Measurements from ENCODE around the gene HENMT1. TPM values are rescaled to one million over a fixed set of nuclear protein-coding genes. Genes with fewer than 3 reads are reported as not detected.

Gene HENMT1
- total RNA-seq, result 4.2 TPM in 2 replicates

DNA sequence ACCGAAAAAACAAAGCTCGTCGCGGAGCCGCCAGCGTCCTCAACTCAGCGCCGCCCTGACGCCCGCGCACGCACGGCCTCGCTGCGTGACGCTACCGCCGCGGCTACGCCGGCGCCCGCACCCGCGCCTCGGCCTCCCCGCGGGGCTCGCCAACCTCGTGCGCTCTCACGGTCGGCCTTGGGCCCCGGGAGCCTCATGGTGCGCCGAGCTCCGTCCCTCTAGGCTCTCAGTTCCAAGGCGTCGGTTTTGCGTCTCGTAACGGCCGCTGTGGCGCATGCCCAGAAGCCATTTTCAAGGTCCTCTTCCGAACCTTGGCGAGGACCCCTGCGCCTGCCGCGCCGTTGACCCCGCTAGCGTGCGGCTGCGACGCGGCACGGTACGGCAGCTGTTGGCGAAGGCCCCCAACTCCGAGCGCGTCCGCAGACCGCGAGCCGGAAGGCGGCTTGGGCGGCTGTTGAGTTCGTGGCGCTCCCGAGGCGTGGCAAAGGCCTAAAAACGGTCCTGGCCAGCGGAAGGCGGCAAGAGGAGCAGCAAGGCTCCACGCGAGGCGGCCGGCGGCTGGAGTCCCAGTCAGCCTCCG, at the start of gene HENMT1:
TSS of gene HENMT1 (minus strand) at position 64 of the 580 bp plus-strand sequence. CDS start 1,209 bp downstream, outside the sequence.

DNA sequence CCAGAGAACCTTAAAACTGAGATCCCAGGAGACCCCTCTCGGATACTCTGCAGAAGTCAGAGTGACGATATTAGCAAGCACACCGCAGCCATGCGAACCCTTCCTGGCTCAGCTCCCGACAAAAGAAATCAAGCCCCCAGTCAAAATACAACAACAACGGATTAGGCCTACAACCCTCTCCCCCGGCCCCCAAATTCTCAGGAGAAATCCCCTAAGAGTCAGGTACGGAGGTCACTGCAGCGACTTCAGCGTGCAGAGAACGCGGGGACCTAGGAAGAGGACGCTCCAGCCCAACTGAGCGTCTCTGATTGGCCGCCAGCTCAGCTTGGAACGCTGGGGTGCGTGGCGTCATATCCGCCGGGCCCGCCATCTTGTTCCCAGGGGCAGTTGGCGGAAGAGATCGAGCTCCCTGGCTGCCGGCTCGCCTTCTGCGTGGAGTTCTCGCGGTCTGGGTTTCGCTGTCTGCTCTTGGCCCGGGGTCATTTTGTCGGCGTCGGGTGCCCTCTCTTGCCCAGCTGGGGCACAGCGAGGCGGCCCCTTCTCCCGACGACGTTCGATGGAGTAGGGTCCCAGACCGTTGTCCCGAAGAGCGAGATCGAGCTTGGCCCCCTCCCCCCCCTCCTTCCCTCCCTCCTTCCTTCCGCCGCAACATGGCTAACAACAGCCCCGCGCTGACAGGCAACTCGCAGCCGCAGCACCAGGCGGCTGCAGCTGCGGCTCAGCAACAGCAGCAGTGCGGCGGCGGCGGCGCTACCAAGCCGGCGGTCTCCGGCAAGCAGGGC, 31.2 kb upstream of the HENMT1 start, which contains the start of gene PRPF38B:
TSS of gene PRPF38B (plus strand) at position 369 of the 782 bp plus-strand sequence. CDS start at position 651, 282 bp downstream.

Other genes starting within 250 kb of the HENMT1 start
- not detected in 2 replicates for gene NBPF6, start 210.8 kb downstream of the HENMT1 start, total RNA-seq
- 11.3 and 19.7 TPM in 2 replicates for gene EEIG2, start 101.0 kb downstream of the HENMT1 start, total RNA-seq
- 8.2 and 11.5 TPM in 2 replicates for gene PRPF38B, start 31.2 kb upstream of the HENMT1 start, total RNA-seq
- gene FNDC7, start 51.8 kb upstream of the HENMT1 start, total RNA-seq, result under 0.01 and 0.28 TPM in 2 replicates
- gene STXBP3, start 85.6 kb upstream of the HENMT1 start, total RNA-seq, result 63.3 and 87.1 TPM in 2 replicates
- gene AKNAD1, start 196.0 kb upstream of the HENMT1 start, total RNA-seq, result 0.28 and 0.38 TPM in 2 replicates
- gene GPSM2, start 215.9 kb upstream of the HENMT1 start, total RNA-seq, result 24.0 and 34.7 TPM in 2 replicates